SK-N-SH (cell line): Measurements from ENCODE around the gene GTF2I. TPM values are rescaled to one million over a fixed set of nuclear protein-coding genes. Genes with fewer than 3 reads are reported as not detected.

Experiments used
- CTCF ChIA-PET: fragments of 300-600, 350-600 bp; formaldehyde crosslinking; extraction: SDS; loops from one replicate; lab custom pipeline; 2021; lab: Yijun Ruan, JAX
- POLR2A ChIA-PET: fragments of 350-600 bp; sonication (Branson Sonifier 250); formaldehyde crosslinking; extraction: SDS; loops from one replicate; lab custom pipeline; 2020; ENCODE audit warnings: antibody characterized with exemption, inconsistent platforms; lab: Yijun Ruan, JAX
- DNase-seq: peaks from one replicate; pipeline ENCODE4 v3.0.0; 2012
- H2AFZ ChIP-seq: fragments of 200-600 bp; sonication (generic); 2 replicates; pipeline ENCODE4 v1.8.1; 2016; ENCODE audit warnings: antibody characterized with exemption, mild to moderate bottlenecking, low read depth
- H3F3A ChIP-seq: fragments of 200-600 bp; sonication (generic); replicated peaks from 2 replicates; pipeline ENCODE3; 2016; ENCODE audit warnings: antibody characterized with exemption, mild to moderate bottlenecking; ENCODE audit not compliant: insufficient read depth
- H3K27ac ChIP-seq, 2 experiments: fragments of 200-500 bp in 1 of 2; fragments of 200-600 bp in 1 of 2; sonication (Bioruptor generic) in 1 of 2; sonication (generic), shearing (Covaris generic) in 1 of 2; 2 replicates each; pipeline versions ENCODE4 v1.5.1 to v1.6.1; 2014 to 2016; ENCODE audit warnings: low read depth in 2 of 2, inconsistent platforms in 1 of 2, low read length in 1 of 2, mild to moderate bottlenecking in 1 of 2, mixed read lengths in 1 of 2
- H3K27me3 ChIP-seq: fragments of 200-600 bp; sonication (generic), shearing (Covaris generic); 2 replicates; pipeline ENCODE4 v1.6.1; 2016; ENCODE audit warnings: mixed run types; ENCODE audit not compliant: insufficient read depth
- H3K36me3 ChIP-seq, 2 experiments: fragments of 200-500 bp in 1 of 2; fragments of 200-600 bp in 1 of 2; sonication (Bioruptor generic) in 1 of 2; sonication (generic) in 1 of 2; replicated peaks in 1 of 2; 2 replicates each; pipeline versions ENCODE3 to v1.5.1; 2014 to 2016; ENCODE audit warnings: low read length in 1 of 2, mild to moderate bottlenecking in 1 of 2; ENCODE audit not compliant: insufficient read depth in 2 of 2, control insufficient read depth in 1 of 2
- H3K4me1 ChIP-seq, 2 experiments: fragments of 200-500 bp in 1 of 2; fragments of 200-600 bp in 1 of 2; sonication (Bioruptor generic) in 1 of 2; sonication (generic), shearing (Covaris generic) in 1 of 2; 2 replicates each; pipeline versions ENCODE4 v1.5.1 to v1.6.1; 2014 to 2016; ENCODE audit warnings: low read depth in 1 of 2, low read length in 1 of 2, mixed run types in 1 of 2; ENCODE audit not compliant: insufficient read depth in 2 of 2, control insufficient read depth in 1 of 2
- H3K4me2 ChIP-seq: fragments of 200-600 bp; sonication (generic), shearing (Covaris generic); 2 replicates; pipeline ENCODE4 v1.6.1; 2017; ENCODE audit warnings: mixed run types
- H3K4me3 ChIP-seq, 2 experiments: fragments of 200-500 bp in 1 of 2; fragments of 200-600 bp in 1 of 2; sonication (Bioruptor generic) in 1 of 2; sonication (generic), shearing (Covaris generic) in 1 of 2; 2 replicates each; pipeline versions ENCODE4 v1.5.1 to v1.8.1; 2014 to 2016; ENCODE audit warnings: low read depth in 2 of 2, inconsistent platforms in 1 of 2, low read length in 1 of 2, mild to moderate bottlenecking in 1 of 2, mixed read lengths in 1 of 2, moderate library complexity in 1 of 2
- H3K79me2 ChIP-seq: fragments of 200-600 bp; sonication (generic); 2 replicates; pipeline ENCODE4 v1.8.1; 2017; ENCODE audit warnings: mild to moderate bottlenecking; ENCODE audit not compliant: insufficient read depth
- H3K9ac ChIP-seq: fragments of 200-600 bp; sonication (generic); 2 replicates; pipeline ENCODE4 v1.6.1; 2017; ENCODE audit warnings: mixed run types
- H3K9me2 ChIP-seq: fragments of 200-600 bp; sonication (generic); 2 replicates; pipeline ENCODE4 v1.6.1; 2017; ENCODE audit warnings: mixed run types
- H3K9me3 ChIP-seq: fragments of 200-600 bp; sonication (generic); 2 replicates; pipeline ENCODE4 v1.6.1; 2017; ENCODE audit warnings: mixed run types, mild to moderate bottlenecking, moderate library complexity
- H4K20me1 ChIP-seq: fragments of 200-600 bp; sonication (generic); 2 replicates; pipeline ENCODE4 v1.6.1; 2017; ENCODE audit warnings: mild to moderate bottlenecking, mixed run types; ENCODE audit not compliant: insufficient read depth
- CTCF ChIP-seq: fragments of 200-600 bp; sonication (generic); IDR thresholded peaks from 2 replicates; pipeline ENCODE4 v1.6.1; 2017; ENCODE audit warnings: antibody characterized with exemption, mild to moderate bottlenecking, moderate library complexity
- EP300 ChIP-seq, 2 experiments: IDR thresholded peaks; 2 replicates each; pipeline versions ENCODE4 v1.4.0 to v1.6.1; 2012; ENCODE audit warnings: borderline replicate concordance in 1 of 2, low read depth in 1 of 2, low read length in 1 of 2
- EZH2phosphoT487 ChIP-seq: fragments of 200-600 bp; sonication (generic); IDR thresholded peaks from 2 replicates; pipeline ENCODE4 v1.6.1; 2017; ENCODE audit warnings: low read depth, mixed run types, mild to moderate bottlenecking, antibody characterized with exemption, moderate library complexity, borderline replicate concordance
- FOXM1 ChIP-seq: IDR thresholded peaks from 2 replicates; pipeline ENCODE4 v1.4.0; 2012; ENCODE audit warnings: low read depth, mild to moderate bottlenecking
- GABPA ChIP-seq: IDR thresholded peaks from 2 replicates; pipeline ENCODE4 v1.4.0; 2012; ENCODE audit warnings: low read depth, mild to moderate bottlenecking
- JUND ChIP-seq: IDR thresholded peaks from 2 replicates; pipeline ENCODE4 v1.4.0; 2012
- MEF2A ChIP-seq: IDR thresholded peaks from 2 replicates; pipeline ENCODE4 v1.4.0; 2012; ENCODE audit warnings: low read depth, borderline replicate concordance
- MXI1 ChIP-seq: IDR thresholded peaks from 2 replicates; pipeline ENCODE4 v1.6.1; 2012; ENCODE audit warnings: mild to moderate bottlenecking, low read depth, low read length, improper control_type of control experiment
- NFIC ChIP-seq: IDR thresholded peaks from 2 replicates; pipeline ENCODE4 v1.4.0; 2012; ENCODE audit warnings: borderline replicate concordance
- POLR2AphosphoS5 ChIP-seq: IDR thresholded peaks from 2 replicates; pipeline ENCODE4 v1.6.1; 2012; ENCODE audit warnings: low read depth, low read length
- RAD21 ChIP-seq: IDR thresholded peaks from 2 replicates; pipeline ENCODE4 v1.6.1; 2012; ENCODE audit warnings: mild to moderate bottlenecking, low read length
- RFX5 ChIP-seq: IDR thresholded peaks from 2 replicates; pipeline ENCODE4 v1.6.1; 2012; ENCODE audit warnings: mild to moderate bottlenecking, improper control_type of control experiment, low read length
- RXRA ChIP-seq: IDR thresholded peaks from 2 replicates; pipeline ENCODE4 v1.4.0; 2012; ENCODE audit warnings: low read depth, mild to moderate bottlenecking, borderline replicate concordance
- SIN3A ChIP-seq: IDR thresholded peaks from 2 replicates; pipeline ENCODE4 v1.6.1; 2012; ENCODE audit warnings: low read depth, mild to moderate bottlenecking, low read length, moderate library complexity, borderline replicate concordance
- SMC3 ChIP-seq: IDR thresholded peaks from 2 replicates; pipeline ENCODE4 v1.6.1; 2012; ENCODE audit warnings: low read depth, low read length, improper control_type of control experiment
- TAF1 ChIP-seq: IDR thresholded peaks from 2 replicates; pipeline ENCODE4 v1.6.1; 2012; ENCODE audit warnings: low read depth, mild to moderate bottlenecking, low read length, moderate library complexity, borderline replicate concordance
- TCF12 ChIP-seq: IDR thresholded peaks from 2 replicates; pipeline ENCODE4 v1.4.0; 2012
- WGBS: methylation state at CpG from one replicate; pipeline ENCODE4 v1.1.6; 2017; ENCODE audit warnings: low lambda C conversion rate; 5-methylcytosine and 5-hydroxymethylcytosine counted together
- polyA plus RNA-seq, 3 experiments: library from polyadenylated mRNA; depleted of rRNA; stranded (reverse); fragments of >200 nt; gene quantifications; 2 replicates each; pipeline ENCODE4 v1.2.3, GENCODE V29; 2012
- TF ChIP-seq, protein P1 (sequence below): IDR thresholded peaks from 2 replicates; pipeline ENCODE4 v1.4.0; 2012; ENCODE audit warnings: low read depth, borderline replicate concordance

Gene GTF2I
- polyA plus RNA-seq, 1 of the 3 experiments (the other 2 are of a cell fraction), result 90.5 TPM

DNA sequence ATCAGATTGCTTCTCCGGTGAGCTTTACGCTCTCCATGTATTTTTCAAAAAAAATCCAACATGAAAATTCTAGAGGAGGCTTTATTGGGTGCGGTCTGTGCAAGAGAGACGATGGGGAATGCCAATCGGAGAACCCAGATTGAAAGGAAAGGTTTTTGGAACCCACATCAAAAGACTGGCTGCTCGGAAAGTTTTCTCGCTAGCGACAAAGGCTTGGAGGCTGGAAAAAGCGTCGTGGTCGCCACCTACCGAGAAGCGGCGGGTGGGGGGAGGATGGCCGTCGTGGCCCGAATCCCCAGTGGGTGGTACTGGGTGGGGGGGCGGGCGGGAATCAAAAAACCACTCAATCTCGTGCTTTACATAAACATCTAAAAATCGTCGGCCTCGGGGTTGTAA lies 1.1 kb upstream of the GTF2I start:
- peak overlapping the region; percentile 73 to 96 for H3K27ac ChIP-seq

DNA sequence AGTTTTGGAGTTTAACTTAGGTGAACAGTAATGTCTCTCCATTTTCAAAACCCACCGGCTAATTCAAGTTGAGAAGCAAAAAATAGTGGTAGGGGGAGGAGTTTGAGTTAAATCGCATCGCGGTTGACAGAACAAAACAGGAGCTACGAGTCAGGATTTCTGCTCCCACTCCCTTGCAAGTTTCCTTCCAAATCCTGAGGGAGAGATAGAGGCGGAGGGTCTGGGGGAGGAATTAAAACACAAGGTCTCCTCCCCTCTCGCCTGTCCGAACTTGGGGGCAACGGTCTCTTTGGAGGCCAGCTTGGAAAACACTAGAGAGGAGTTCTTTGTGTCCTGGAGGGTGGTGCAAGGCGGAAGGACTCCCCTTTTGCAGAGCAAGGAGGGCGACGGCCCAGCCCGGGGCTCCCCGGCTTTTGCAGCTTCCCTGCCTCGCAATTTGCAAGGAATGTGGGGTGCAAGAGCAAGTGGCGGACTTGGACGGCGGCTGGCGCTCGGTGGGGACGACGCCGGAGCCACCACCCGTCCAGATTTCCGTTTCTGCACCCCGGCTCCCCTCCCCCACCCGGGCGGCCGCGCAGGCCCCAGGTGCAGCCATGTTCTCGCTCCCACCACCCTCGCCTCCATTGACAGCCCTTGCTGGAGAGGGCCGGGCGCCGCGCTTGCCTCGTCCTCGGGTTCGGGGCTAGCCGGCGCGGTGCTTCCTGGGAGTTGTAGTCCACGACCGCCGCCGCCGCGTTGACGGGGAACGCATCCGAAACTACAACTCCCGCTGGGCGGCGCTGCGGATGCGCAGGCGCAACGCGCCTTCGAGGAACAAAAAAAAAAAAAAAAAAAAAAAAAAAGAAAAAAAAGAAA lies 454 bp upstream of the GTF2I start:
- H3K27ac ChIP-seq, result peak overlapping the region; percentile 87 to 96
- H4K20me1 ChIP-seq, result peaks cover 36% of the 10 kb centered on the region
- H3K9me3 ChIP-seq, result no peaks in the 10 kb centered on the region
- H3K9me2 ChIP-seq, result no peaks in the 10 kb centered on the region
- no peaks in the 10 kb centered on the region for H3K27me3 ChIP-seq
- peaks cover 42% of the 10 kb centered on the region for H3K79me2 ChIP-seq
- POLR2A ChIA-PET, result interaction anchor here (0.6 to 1.3 kb wide), 4 partner anchors 9 to 151 kb away, joined by 3 to 5 read pairs (median 4); no protein-coding TSS in a partner anchor
- H3K4me1 ChIP-seq, result peaks cover 11 to 15% of the 10 kb centered on the region in 2 experiments
- WGBS, result under 1% methylated on average over 57 of the region's 60 CpGs
- H3K4me3 ChIP-seq, result peak overlapping the region; percentile 65 to 95
- peak overlapping the region; percentile 95 for H2AFZ ChIP-seq
- CTCF ChIA-PET, result interaction anchor here (0.8 to 2.1 kb wide), 11 partner anchors 15 to 255 kb away, joined by 3 to 8 read pairs (median 4); no protein-coding TSS in a partner anchor
- H3K36me3 ChIP-seq, result peaks cover 0 to 14% of the 10 kb centered on the region in 2 experiments
- peak; percentile 98 for DNase-seq
- peak overlapping the region; percentile 99 for H3K4me2 ChIP-seq
- peaks cover 30% of the 10 kb centered on the region for H3F3A ChIP-seq
- H3K9ac ChIP-seq, result peak overlapping the region; percentile 99
- no peak for TF ChIP-seq MEF2A
- TF ChIP-seq JUND, result no peak
- peak; percentile 60; the same call in 1 of the 2 replicates for TF ChIP-seq FOXM1
- peak; percentile 99 for TF ChIP-seq TAF1
- TF ChIP-seq GABPA, result no peak; the same call in 1 of the 2 replicates
- TF ChIP-seq, protein P1, sequence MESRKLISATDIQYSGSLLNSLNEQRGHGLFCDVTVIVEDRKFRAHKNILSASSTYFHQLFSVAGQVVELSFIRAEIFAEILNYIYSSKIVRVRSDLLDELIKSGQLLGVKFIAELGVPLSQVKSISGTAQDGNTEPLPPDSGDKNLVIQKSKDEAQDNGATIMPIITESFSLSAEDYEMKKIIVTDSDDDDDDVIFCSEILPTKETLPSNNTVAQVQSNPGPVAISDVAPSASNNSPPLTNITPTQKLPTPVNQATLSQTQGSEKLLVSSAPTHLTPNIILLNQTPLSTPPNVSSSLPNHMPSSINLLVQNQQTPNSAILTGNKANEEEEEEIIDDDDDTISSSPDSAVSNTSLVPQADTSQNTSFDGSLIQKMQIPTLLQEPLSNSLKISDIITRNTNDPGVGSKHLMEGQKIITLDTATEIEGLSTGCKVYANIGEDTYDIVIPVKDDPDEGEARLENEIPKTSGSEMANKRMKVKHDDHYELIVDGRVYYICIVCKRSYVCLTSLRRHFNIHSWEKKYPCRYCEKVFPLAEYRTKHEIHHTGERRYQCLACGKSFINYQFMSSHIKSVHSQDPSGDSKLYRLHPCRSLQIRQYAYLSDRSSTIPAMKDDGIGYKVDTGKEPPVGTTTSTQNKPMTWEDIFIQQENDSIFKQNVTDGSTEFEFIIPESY, result no peak; the same call in 1 of the 2 replicates
- TF ChIP-seq EP300 (IDR thresholded peaks at IDR 0.05; ENCODE audit: borderline replicate concordance in 1 of 2, low read depth in 1 of 2, low read length in 1 of 2), result 0 out of 4 replicates have a peak, but pooled peaks of 1 of the 2 experiments have one; percentile 8
- no peak for TF ChIP-seq RAD21
- TF ChIP-seq SMC3, result no peak
- TF ChIP-seq NFIC, result 0 out of 2 replicates have a peak, but pooled peaks have one; percentile 14
- TF ChIP-seq EZH2phosphoT487, result no peak
- peak; percentile 54 for TF ChIP-seq TCF12
- peak; percentile 88 for TF ChIP-seq POLR2AphosphoS5
- 0 out of 2 replicates have a peak, but pooled peaks have one; percentile 4 for TF ChIP-seq RFX5
- TF ChIP-seq RXRA, result no peak
- TF ChIP-seq SIN3A, result no peak; the same call in 1 of the 2 replicates

More for the DNA sequence above, 1.1 kb upstream of the GTF2I start:
- Histone ChIP-seq H3K4me3 (peak overlapping the region; percentile 65 to 87), H3K9me2 (no peaks in the 10 kb centered on the region), H3K36me3 (peaks cover 0 to 14% of the 10 kb centered on the region in 2 experiments), H3K4me1 (peaks cover 8 to 15% of the 10 kb centered on the region in 2 experiments), H4K20me1 (peaks cover 29% of the 10 kb centered on the region), H2AFZ (peak overlapping the region; percentile 95), H3K27me3 (no peaks in the 10 kb centered on the region), H3K79me2 (peaks cover 36% of the 10 kb centered on the region), H3K9me3 (no peaks in the 10 kb centered on the region), H3K4me2 (peak overlapping the region; percentile 99), H3K9ac (peak overlapping the region; percentile 86), H3F3A (peaks cover 33% of the 10 kb centered on the region)
- CTCF ChIA-PET, result interaction anchor here (0.8 to 2.1 kb wide), 11 partner anchors 15 to 255 kb away, joined by 3 to 8 read pairs (median 4); no protein-coding TSS in a partner anchor
- POLR2A ChIA-PET, result interaction anchor here (0.8 to 1.3 kb wide), 2 partner anchors 69 to 151 kb away, joined by 4 to 5 read pairs; no protein-coding TSS in a partner anchor
- peak; percentile 84 for DNase-seq
- TF ChIP-seq MXI1 (no peak; the same call in 1 of the 2 replicates), SIN3A (0 out of 2 replicates have a peak, but pooled peaks have one; percentile 23), SMC3 (peak; percentile 32; the same call in 1 of the 2 replicates), CTCF (no peak), RAD21 (peak; percentile 62)
- 4% methylated on average over 23 of the region's 23 CpGs for WGBS
